Measurements from ENCODE around the gene USB1.

DNA sequence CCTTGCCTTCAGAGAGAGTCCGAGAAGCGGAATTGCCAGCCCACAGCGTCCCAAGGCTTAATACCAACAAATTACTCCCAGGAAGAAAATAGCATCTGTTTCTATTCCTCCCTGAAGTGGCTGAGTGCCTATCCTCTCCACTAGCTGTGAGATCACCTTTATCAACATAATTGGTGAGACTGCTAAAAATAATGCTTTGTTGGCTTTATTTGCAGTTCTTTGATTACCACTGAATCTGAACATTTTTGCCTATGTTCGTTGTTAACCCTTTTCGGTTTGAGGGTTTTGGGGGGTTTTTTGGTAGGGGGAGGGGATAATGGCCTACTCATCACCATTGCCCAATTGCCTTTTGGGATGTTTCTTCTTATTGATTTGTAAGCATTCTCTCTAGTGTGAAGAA, 55.4 kb downstream of the USB1 start:
- TF ChIP-seq EZH2 (IDR thresholded peaks at IDR 0.05; ENCODE audit: insufficient read depth, low read length) = no peak
- TF ChIP-seq, protein P1, sequence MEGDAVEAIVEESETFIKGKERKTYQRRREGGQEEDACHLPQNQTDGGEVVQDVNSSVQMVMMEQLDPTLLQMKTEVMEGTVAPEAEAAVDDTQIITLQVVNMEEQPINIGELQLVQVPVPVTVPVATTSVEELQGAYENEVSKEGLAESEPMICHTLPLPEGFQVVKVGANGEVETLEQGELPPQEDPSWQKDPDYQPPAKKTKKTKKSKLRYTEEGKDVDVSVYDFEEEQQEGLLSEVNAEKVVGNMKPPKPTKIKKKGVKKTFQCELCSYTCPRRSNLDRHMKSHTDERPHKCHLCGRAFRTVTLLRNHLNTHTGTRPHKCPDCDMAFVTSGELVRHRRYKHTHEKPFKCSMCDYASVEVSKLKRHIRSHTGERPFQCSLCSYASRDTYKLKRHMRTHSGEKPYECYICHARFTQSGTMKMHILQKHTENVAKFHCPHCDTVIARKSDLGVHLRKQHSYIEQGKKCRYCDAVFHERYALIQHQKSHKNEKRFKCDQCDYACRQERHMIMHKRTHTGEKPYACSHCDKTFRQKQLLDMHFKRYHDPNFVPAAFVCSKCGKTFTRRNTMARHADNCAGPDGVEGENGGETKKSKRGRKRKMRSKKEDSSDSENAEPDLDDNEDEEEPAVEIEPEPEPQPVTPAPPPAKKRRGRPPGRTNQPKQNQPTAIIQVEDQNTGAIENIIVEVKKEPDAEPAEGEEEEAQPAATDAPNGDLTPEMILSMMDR (IDR thresholded peaks at IDR 0.05; ENCODE audit: insufficient read depth, low read depth, low read length) = no peak

Data from astrocyte (in vitro differentiated cells and primary cell).